22Rv1 (cell line): ENCODE data around the gene APPL2.

Source experiments
- ZFX ChIP-seq: fragments of 450-650 bp; IDR thresholded peaks from 2 replicates; pipeline ENCODE4 v1.6.1; 2017; ENCODE audit warnings: antibody characterized with exemption, borderline replicate concordance
- TF ChIP-seq, protein P1 (sequence below): fragments of 450-650 bp; IDR thresholded peaks from 2 replicates; pipeline ENCODE4 v1.5.1; 2017; ENCODE audit warnings: mild to moderate bottlenecking

- TF ChIP-seq, protein P1, sequence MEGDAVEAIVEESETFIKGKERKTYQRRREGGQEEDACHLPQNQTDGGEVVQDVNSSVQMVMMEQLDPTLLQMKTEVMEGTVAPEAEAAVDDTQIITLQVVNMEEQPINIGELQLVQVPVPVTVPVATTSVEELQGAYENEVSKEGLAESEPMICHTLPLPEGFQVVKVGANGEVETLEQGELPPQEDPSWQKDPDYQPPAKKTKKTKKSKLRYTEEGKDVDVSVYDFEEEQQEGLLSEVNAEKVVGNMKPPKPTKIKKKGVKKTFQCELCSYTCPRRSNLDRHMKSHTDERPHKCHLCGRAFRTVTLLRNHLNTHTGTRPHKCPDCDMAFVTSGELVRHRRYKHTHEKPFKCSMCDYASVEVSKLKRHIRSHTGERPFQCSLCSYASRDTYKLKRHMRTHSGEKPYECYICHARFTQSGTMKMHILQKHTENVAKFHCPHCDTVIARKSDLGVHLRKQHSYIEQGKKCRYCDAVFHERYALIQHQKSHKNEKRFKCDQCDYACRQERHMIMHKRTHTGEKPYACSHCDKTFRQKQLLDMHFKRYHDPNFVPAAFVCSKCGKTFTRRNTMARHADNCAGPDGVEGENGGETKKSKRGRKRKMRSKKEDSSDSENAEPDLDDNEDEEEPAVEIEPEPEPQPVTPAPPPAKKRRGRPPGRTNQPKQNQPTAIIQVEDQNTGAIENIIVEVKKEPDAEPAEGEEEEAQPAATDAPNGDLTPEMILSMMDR = no peak
- TF ChIP-seq ZFX = no peak
Measured at GRCh38 chr12:105229371-105229770, 6.6 kb downstream of the APPL2 start.
